NCI-H1048 (cell line): ENCODE data around the gene APOM.

Source experiments
- DNase-seq: peaks from one replicate; lab custom pipeline; 2025; lab: John Stamatoyannopoulos, UW

Gene APOM

DNA sequence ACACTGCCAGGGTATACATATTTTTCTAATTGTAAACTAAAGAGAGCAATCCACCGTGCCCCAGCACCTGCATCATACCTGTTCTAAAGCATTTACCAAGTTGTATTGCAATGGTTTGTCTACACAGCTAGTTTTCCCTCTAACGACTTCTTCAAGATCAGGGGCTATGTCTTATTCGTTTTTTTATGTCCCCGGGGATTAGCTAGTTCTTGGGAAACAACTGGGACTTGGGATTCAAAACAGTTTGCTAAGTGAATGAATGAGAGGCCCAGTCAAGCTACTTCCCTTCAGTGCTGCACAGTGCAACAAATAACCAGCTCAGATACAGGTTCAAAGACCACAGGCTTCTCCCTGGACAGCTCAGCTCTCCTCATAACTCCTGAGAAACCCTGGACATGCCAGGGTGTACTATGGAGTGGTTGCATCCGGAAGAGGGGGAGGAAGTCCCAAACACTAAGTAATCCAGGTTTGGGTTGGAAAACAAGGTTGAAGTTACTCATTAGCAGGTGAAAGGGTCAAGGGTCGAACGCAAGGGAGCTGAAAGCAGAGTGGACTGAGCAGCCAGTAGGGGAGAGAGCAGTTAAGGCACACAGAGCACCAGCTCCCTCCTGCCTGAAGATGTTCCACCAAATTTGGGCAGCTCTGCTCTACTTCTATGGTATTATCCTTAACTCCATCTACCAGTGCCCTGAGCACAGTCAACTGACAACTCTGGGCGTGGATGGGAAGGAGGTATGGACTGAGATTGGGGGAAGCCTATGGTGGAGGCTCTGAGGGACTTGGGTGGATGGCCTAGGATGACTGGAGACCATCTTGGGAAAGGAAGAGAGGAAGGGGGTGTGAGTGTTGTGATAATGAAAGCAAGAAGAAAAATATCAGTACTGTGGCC, at the start of gene APOM:
Gene APOM, plus strand, starts transcription at position 546 of the 889 bp plus-strand sequence. Its CDS starts 73 bp downstream, at position 619.
- no peak for DNase-seq

DNA sequence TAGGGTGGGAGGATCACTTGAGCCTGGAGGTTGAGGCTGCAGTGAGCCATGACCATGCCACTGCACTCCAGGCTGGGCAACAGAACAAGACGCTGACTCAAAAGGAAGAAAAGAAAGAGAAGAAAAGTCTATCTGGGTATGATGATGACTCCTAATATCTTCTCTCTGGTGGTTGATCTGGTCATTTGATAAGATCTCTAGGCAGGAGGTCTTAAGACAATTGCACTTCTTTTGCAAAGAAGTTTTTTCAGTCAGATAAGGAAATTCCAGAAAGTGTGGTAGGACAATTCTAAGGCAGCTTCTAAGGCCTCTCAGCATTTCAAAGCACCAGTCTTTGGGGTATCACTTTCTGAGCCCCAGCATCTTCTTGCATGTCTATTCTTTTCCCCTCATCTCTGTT, 48.4 kb upstream of the APOM start:
- DNase-seq: no peak

DNA sequence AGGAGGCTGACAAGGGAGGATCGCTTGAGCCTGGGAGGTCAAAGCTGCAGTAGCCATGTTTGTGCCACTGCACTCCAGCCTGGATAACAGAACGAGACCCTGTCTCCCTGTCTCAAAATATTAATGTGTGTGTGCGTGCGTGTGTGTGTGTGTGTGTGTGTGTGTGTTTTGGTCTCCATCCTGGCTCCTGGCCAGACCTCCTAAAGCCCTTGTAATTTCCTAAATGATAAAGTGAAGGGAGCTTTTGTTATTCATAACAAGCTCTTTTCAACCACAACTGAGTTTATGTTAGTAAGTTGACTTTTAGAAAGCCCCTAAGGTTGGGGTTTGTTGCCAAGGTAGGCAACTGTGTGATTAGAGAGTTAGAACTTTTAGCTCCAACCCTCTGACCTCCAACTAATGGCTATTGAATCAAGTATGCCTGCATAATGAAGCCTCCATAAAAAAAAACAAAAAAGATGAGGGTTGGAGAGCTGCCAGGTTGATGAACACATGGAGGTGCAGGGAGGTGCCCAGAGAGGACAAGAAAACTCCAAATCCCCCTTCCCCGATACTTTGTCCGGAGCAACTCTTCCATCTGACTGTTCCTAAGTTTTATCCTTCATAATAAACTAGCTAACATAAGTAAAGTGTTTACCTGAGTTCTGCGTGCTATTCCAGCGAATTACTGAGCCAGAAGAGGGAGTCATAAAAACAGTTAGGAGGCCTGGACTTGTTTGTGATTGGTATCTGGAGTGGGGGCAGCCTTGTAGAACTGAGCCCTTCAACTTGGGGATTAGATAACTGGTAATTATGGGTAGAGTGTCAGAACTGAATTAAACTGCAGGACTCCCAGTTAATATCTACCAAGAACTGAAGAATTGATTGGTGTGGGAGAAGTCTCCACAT, 45.9 kb upstream of the APOM start:
- DNase-seq: no peak

DNA sequence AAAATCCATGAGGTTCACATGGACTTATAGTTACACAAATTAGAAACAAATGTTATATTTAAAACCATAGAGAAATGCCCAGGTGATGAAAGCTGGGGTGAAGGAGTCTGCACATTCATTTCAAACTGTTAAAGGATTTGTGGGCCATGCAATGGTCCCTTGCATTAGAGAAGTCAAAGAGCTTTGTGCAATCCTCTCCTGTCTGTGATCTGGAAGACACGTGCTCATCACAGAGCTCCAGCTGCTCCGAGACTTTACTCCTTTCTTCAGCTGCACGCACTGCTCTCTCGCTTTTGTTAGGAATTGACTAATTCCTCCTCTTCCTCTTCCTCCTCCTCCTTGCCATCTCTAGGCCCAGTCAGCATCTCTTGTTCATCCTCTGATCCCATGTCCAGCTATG, 44.7 kb upstream of the APOM start:
- DNase-seq: no peak

DNA sequence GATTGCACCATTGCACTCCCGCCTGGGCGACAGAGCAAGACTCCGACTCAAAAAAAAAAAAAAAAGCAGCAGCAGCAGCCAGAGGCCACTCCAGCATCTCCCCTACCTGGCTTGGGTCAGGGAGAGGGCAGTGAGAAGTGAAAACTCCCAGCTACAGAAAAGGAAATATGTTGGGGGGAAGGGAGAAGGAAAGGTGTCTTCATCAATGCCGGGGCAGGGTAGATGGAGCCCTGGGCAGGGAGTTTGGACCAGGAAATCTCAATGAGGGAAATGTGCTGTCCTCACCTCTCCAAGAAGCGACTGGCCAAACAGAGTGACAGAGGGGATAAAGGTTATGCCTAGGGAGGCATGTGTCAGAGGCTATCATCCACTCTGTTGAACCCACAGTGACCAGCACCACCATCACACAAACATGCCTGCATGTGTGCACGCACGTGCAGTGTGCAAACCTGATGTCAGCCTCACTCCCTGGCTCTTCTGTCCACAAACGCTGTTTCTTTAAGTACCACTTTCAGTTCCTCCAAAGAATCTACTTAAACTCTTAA, 41.5 kb upstream of the APOM start:
- no peak for DNase-seq

DNA sequence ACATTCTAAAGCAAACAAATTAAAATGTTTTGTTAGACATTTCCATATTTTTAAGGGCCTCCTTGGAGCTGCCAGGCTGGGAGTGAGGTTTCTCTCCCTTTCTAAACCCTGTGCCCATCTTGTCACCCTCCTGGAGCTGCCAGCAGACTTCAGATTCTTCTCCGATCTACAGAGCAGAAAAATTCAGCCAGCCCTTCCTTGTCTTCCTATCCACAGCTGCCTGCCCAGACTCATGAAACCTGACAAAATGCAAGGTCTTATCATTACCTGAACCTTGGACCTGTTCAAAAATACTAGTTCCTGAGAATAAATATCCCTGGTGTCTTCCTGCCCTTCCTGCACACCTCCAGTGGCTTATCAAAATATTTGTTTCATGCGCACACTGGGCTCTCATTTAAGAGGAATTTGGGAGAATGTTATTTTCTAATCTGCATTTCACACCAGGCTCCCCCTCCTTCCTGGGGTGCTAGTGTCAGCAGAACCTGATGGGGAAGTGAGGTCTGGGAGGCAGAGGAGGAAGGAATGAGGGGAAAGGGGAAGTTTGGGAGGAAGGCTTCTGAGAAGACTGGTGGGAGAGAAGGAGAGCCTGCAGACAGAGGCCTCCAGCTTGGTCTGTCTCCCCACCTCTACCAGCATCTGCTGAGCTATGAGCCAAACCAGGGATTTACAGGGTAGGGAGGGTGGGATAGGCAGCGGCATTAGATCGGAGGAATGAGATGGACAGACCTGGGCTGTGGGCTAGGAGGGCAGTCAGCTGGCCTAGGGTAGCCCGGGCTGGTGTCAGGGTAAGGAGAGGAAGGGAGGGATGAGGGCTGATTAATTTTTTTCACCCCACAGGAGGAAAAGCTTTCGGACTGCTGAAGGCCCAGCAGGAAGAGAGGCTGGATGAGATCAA, 40.8 kb upstream of the APOM start, which contains the start of gene AIF1:
Gene AIF1, plus strand, starts transcription at position 551 of the 895 bp plus-strand sequence. Its CDS starts 96 bp downstream, at position 647.
- no peak for DNase-seq

DNA sequence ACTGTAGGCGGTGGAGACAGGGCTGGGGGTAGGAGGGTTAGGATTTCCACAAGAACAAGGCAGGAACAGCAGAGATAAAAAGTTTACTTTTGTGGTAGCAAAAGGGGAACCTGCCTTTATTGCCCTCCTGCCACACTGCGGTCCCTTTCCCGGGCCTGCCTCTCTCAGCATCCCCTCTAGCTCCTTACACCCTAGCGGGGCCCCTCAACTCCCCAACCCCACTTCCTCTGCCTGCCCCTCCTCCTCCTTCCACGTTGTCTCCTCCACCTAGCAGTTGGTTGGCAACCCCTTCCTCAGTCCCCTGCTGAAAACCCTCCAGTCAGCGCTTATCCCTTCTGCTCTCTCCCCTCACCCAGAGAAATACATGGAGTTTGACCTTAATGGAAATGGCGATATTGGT, 39.9 kb upstream of the APOM start:
- DNase-seq: no peak

DNA sequence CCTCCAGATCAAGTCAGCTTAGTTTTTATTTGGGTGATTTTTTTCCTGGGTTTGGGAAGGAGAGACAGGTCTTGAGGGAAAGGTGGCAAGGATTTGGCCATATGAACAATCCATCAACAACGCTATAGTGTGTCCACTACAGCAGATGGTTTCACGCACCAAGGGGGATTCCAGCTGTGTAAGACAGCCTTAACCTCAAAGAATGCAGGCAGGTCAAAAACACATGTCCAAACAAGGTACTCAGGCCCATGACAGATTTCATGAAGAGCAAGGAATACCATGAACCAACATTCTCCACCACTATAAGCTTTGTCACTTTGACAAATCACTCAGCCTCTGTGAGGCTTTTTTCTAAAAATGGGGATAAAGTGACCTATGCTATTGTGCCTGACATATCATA, 38.7 kb upstream of the APOM start:
- no peak for DNase-seq

DNA sequence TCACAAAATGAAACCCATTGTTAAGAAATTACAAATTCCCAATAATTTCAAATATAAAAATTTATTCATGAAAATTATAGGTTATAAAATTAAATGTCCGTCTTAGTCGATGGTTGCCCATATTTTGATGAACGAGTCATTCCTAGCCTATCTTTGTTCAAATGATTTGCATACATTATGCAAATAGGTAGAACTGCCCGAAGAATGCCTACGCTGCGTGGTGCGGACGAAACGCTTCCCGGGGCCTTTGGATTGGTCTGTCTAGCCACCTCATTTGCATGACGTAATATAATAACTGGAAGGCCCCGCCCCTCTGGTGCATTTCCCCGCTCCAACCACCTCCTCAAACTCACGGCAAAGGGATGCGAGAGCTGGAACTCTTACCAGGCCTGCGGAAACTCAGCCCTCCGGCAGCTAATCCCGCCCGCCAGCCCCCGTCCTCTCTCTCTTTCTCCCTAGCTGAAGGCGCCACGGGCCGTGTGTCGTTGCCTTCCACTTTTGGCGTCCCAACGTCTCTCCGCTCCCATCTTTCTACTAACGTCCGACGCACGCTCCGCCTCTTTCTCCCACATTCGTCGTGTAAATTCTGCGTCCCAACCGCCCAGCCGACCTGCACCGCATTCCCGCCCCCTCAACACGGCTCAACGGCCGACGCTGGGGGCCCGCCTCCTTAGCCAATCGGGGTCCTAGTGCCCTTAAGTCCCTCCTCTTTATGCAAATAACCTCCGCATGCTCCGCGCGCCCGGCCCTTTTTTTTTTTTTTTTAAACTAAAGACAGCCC, 35.7 kb upstream of the APOM start:
- DNase-seq: peak; percentile 98

DNA sequence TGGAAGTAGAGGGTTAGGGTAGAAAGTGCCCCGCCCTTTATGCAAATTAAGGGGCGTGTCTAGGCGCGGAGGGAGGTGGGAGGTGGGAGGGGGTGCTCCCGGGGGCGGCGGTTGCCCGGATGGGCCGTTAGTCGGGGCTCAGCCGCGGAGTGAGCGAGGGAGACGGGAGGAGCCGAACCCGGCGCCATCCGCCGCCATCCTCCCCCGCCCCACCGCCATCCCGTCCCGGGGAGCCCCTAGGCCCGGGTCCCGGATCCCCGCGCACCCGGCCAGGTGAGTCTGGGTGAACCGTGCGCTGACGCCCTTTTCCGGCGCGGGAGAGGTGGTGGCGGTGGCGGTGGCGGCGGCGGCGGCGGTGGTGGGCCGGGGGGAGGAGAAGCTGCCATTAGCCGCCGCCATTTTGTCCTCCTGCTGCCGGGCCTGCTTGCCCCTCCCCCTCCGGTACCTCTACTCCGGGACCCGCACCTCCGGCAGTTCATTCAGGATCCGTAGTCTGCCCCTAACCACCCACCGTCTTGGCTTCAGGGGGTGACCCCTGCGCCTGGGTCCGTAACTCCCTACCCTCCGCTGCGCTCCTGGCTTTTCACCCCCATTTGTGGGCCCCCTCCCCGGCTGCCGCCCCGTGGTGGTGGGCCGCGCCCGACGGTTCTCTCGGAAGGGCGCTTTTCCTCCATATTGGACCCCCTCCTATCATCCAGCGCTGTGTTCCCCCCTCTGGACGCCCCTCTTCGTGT, 34.9 kb upstream of the APOM start, which contains the start of gene PRRC2A:
Gene PRRC2A, plus strand, starts transcription at position 130 of the 734 bp plus-strand sequence. CDS start 2,075 bp downstream, outside the sequence.
- DNase-seq: peak; percentile 98

DNA sequence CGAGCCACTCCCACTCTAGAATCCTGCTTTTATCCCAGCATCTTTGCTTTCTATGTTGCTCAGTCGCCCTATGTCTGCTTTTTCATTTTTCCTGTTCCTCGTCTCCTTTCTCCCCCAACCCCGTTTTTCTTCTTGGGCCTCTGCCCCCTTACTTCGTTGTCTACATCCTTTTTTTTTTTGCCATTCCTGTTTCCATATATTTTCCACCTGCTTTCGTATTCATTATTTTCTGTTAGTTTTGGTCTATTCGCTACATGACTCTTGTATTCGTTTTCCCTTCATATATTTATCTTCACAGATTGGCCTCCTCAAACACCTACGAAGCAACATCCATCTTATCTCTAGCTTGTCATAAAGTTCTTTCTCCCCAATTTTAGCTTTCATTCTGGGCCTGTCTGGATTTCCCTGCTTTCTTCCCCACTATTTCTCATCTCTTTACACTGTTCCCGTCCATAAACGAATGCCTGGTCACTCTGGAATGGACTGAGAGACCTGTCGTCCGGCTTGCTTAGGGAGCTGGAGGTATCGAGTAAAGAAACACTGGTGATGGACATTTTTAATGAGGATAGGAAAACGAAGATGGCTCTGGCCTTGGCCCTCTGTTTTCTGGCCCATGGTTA, 34.3 kb upstream of the APOM start:
- DNase-seq: no peak

DNA sequence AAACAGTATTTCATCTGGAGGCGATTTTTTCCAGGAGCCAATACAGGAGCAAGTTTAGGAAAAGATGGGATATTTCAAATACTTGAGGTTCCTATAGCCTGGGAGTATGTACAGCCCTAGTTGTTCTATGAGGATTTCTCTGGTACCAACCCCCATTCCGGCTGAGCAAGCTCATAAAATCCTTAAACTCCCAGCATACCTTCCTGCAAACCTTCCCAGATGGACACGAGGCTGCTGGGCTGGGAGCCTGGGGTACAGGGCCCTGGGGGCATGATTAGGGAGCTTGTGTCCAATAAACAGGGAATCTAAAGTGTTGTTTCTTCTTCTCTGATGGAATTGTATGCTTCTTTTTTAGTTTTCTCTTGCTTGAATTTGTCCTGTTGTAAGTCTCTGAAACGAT, 33.7 kb upstream of the APOM start:
- DNase-seq: no peak

DNA sequence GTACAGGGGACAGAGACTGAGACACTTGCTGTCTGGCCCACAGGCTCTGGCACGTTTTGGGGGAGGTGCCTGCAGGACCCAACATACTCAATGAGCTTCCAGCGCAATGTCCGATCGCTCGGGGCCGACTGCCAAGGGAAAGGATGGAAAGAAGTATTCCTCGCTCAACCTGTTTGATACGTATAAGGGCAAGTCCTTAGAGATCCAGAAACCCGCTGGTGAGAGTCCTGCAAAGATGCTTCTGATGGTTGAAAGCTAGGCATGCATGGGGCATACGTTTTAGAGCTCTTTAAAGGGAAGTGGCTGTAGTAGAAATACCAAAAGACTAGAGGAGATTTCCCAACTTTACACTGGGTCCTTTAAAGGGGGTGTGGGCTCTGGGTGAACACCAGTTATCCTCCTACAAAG, 33.0 kb upstream of the APOM start:
- DNase-seq: no peak

DNA sequence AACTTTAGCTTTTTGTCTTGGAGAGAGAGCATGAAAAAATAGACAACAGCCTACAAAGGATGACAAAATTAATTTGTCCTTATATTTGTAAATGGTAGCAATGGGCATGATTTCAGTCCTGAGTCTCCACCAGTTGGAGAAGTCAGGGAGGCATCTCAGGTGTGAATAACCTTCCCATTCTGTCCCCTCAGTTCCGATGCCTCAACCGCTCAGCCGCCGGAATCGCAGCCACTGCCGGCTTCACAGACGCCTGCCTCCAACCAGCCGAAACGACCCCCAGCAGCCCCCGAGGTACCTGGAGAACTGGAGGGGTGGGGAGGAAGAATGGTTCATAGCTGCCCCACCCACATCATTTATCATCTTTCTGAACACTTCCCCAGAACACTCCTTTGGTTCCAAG, 31.6 kb upstream of the APOM start:
- no peak for DNase-seq

DNA sequence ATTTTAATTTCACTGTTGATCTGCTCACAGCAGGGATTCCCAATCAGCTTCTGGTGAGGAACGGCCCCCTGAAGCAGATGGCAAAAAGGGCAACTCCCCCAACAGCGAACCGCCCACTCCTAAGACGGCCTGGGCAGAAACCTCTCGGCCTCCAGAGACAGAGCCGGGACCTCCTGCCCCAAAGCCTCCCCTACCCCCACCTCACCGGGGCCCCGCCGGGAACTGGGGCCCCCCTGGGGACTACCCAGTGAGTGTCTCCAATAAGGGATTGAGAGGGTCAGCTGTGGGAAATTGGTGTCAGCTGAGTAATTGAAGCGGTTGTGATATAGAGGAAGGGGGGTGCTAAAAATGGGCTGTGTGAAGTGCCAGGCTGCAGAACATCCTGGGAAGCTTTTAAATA, 28.7 kb upstream of the APOM start:
- DNase-seq: no peak

DNA sequence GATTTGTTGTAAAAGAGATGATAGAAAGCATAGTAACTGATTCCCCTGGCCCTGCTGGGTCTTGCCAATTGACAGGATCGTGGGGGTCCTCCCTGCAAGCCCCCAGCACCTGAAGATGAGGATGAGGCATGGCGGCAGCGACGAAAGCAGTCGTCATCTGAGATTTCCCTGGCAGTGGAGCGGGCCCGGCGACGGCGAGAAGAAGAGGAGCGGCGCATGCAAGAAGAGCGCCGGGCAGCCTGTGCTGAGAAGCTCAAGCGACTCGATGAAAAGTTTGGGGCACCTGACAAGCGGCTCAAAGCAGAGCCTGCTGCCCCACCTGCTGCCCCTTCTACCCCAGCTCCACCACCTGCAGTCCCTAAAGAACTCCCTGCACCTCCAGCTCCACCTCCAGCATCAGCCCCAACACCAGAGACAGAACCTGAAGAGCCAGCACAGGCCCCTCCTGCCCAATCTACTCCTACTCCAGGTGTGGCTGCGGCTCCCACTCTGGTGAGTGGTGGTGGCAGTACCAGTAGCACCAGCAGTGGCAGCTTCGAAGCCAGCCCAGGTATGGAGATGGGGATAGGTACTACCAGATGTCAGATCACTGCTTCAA, 27.9 kb upstream of the APOM start:
- DNase-seq: no peak

DNA sequence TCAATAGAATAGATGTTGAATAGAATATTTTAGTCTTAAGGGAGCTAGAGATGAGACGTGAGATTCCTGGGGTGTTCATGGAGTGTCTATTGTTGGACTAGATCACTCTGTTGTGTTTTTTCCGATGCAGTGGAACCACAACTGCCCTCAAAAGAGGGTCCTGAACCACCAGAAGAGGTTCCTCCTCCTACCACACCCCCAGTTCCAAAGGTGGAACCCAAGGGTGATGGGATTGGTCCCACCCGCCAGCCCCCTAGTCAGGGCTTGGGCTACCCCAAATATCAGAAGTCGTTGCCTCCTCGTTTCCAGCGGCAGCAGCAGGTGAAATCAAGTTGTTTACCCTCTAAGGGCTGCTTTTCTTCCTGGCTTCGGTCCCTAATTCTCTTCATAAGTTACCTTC, 26.7 kb upstream of the APOM start:
- no peak for DNase-seq

DNA sequence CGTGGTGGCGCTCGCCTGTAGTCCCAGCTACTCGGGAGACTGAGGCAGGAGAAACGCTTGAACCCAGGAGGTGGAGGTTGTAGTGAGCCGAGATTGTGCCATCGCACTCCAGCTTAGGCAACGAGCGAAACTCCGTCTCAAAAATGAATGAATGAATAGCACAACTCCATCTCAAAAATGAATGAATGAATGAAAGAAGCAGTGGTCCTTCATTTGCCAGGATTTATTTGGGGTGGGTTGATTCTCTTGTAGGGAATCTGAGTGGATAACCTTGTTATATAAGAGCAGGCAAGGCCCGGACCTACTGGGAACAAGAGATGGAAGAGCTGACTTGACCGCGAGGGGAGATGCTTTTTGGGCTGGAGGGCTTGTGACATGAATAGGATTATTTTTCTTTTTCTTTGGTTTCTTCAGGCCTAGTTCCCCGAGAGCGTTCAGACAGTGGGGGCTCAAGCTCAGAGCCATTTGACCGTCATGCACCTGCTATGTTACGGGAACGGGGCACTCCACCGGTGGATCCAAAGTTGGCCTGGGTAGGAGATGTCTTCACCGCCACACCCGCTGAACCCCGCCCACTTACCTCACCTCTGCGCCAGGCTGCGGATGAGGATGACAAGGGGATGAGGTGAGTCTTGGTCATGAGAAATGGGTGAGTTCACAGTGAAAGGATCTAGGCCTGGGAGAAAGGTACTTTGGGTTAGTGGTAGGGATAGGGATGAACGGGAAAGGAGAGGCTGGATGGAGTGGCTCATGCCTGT, 25.3 kb upstream of the APOM start:
- DNase-seq: no peak
